ENCODE measurements around the gene FOXP1. TPM values are rescaled to one million over a fixed set of nuclear protein-coding genes. Genes with fewer than 3 reads are reported as not detected.

FOXP1 gene
- total and polyA plus RNA-seq, 2 of the 8 experiments (the other 6 are each of a cell fraction or from before 2014, with no cell fraction given), result 13.9 to 25.4 TPM

DNA sequence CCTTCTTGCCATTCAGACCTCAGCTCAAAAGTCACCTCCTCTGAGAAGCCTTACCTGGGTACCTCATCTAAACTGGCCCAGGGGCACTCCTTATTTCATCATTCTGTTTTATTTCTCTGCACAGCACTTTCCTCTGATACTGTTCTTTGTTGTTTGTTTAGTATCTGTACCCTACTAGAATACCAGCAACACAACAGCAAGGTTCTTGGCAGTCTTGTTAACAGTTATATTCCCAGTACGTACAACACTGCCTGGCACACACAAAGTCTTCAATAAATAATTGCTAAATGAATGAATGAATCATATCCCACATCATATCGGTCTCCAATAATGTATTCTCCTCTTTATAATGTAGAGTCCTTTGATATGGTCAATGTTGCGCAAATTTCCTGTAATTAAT lies 188.1 kb downstream of the FOXP1 start:
- H4K20me1 ChIP-seq (replicated peaks in 1 of 2; ENCODE audit: control insufficient read depth in 1 of 2, insufficient read depth in 2 of 2, low read length in 2 of 2), result no peaks in the 10 kb centered on the region
- WGBS, 2 experiments (ENCODE audit: extremely low coverage in 1 of 2, insufficient coverage in 1 of 2, insufficient read length in 1 of 2, insufficient replicate concordance in 2 of 2, low coverage in 1 of 2, low lambda C conversion rate in 2 of 2, missing lambda C conversion rate in 1 of 2), result 92% methylated on average over 3 of the region's 3 CpGs; no CpG with 5 or more reads in 1 of the 2 experiments
- TF ChIP-seq PHF8 (conservative IDR thresholded peaks at IDR 0.05; ENCODE audit: low read depth, low read length), result no peak
- TF ChIP-seq, protein P1, sequence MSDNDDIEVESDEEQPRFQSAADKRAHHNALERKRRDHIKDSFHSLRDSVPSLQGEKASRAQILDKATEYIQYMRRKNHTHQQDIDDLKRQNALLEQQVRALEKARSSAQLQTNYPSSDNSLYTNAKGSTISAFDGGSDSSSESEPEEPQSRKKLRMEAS (IDR thresholded peaks at IDR 0.05), result no peak
- no peak for TF ChIP-seq TCF12 (IDR thresholded peaks at IDR 0.05; ENCODE audit: low read depth, low read length)
- no peaks in the 10 kb centered on the region for H3K27me3 ChIP-seq (replicated peaks in 1 of 4; ENCODE audit: control insufficient read depth in 3 of 4, extremely low read depth in 1 of 4, insufficient read depth in 3 of 4, low read length in 3 of 4)
- no peak overlapping the region for H3K18ac ChIP-seq (ENCODE audit: extremely low read depth, low read length)
- no peak overlapping the region for H2AK5ac ChIP-seq (ENCODE audit: low read depth, low read length)
- no peak overlapping the region for H3K4me2 ChIP-seq (ENCODE audit: insufficient read depth in 1 of 2, low read depth in 2 of 2, low read length in 2 of 2)
- no peaks in the 10 kb centered on the region for H3K23me2 ChIP-seq (ENCODE audit: low read depth, low read length)
- H4K5ac ChIP-seq (ENCODE audit: insufficient read length, low read depth, low read length), result no peak overlapping the region
- ChIA-PET CTCF (ENCODE audit: partially characterized antibody) (interaction anchor here (0.8 to 1.6 kb wide), 10 partner anchors 8 to 327 kb away, joined by 3 to 4 read pairs (median 3); no protein-coding TSS in a partner anchor), POLR2A (ENCODE audit: partially characterized antibody) (no interaction called here)
- FAIRE-seq (no peak), DNase-seq (ENCODE audit: low read depth in 1 of 2, low spot score in 2 of 2) (no peak)
- H3K4me3 ChIP-seq (ENCODE audit: extremely low read depth in 1 of 4, insufficient read depth in 2 of 4, low read depth in 3 of 4, low read length in 4 of 4), result no peak overlapping the region
- H3K4ac ChIP-seq (replicated peaks; ENCODE audit: insufficient read length, low read depth, low read length), result no peak overlapping the region
- H2AFZ ChIP-seq (ENCODE audit: low read length), result no peak overlapping the region
- no peaks in the 10 kb centered on the region for H3K79me2 ChIP-seq (ENCODE audit: control insufficient read depth in 1 of 2, insufficient read depth in 2 of 2, low read length in 2 of 2)
- peaks cover 0 to 9% (median 2%) of the 10 kb centered on the region in 4 experiments; a peak in 3 of 7 replicates for H3K4me1 ChIP-seq (replicated peaks in 1 of 4; ENCODE audit: control insufficient read depth in 3 of 4, insufficient read depth in 4 of 4, low read length in 3 of 4)
- H3K27ac ChIP-seq (ENCODE audit: low read depth, low read length), result no peak overlapping the region
- no peaks in the 10 kb centered on the region for H3K79me1 ChIP-seq (ENCODE audit: low read depth, low read length)
- no peak overlapping the region for H2BK5ac ChIP-seq (ENCODE audit: low read depth, low read length)
- H3K23ac ChIP-seq (ENCODE audit: insufficient read length), result no peak overlapping the region
- no peak overlapping the region for H2BK15ac ChIP-seq (ENCODE audit: low read length)
- H3K9me3 ChIP-seq (ENCODE audit: insufficient read depth in 2 of 2, low read depth in 1 of 2, low read length in 1 of 2), result no peaks in the 10 kb centered on the region
- no peak overlapping the region for H3K56ac ChIP-seq (replicated peaks; ENCODE audit: insufficient read length, low read depth, low read length)
- H3K9ac ChIP-seq (replicated peaks in 1 of 4; ENCODE audit: extremely low read depth in 1 of 4, low read depth in 3 of 4, low read length in 3 of 4), result no peak overlapping the region; a peak in 1 of 7 replicates
- no peak overlapping the region for H2BK12ac ChIP-seq (ENCODE audit: low read depth, low read length)
- H3K36me3 ChIP-seq (ENCODE audit: control insufficient read depth in 2 of 4, insufficient read depth in 4 of 4, low read length in 3 of 4), result no peaks in the 10 kb centered on the region
- H4K91ac ChIP-seq (replicated peaks; ENCODE audit: insufficient read length, low read length), result no peak overlapping the region
- H3K14ac ChIP-seq (ENCODE audit: insufficient read length), result no peak overlapping the region
- H2BK20ac ChIP-seq (ENCODE audit: low read length), result no peak overlapping the region
- H4K8ac ChIP-seq (ENCODE audit: extremely low read depth, insufficient read depth, low read length), result no peak overlapping the region
- no peak overlapping the region for H2BK120ac ChIP-seq (replicated peaks; ENCODE audit: low read depth, low read length)

Measured in H1 (cell line).